BLaER1 treated with 17β-estradiol and CSF1 and Interleukin-3, amounts not matched to agents 10 nM and 100 nM (cell line): ENCODE measurements around the gene SUN1.

Source experiments
- H3K27ac ChIP-seq, 11 experiments: shearing (Covaris generic); formaldehyde crosslinking; 2 replicates each; pipeline ENCODE4 v1.8.1; 2022
- H3K27me3 ChIP-seq, 11 experiments: shearing (Covaris generic); formaldehyde crosslinking; 2 replicates each; pipeline ENCODE4 v1.8.1; 2022
- H3K36me3 ChIP-seq, 11 experiments: shearing (Covaris generic); formaldehyde crosslinking; 2 replicates each; pipeline ENCODE4 v1.8.1; 2022
- H3K4me1 ChIP-seq, 10 experiments: shearing (Covaris generic); formaldehyde crosslinking; 2 replicates each; pipeline ENCODE4 v1.8.1; 2022
- H3K4me2 ChIP-seq, 11 experiments: shearing (Covaris generic); formaldehyde crosslinking; 2 replicates each; pipeline ENCODE4 v1.8.1; 2022
- H3K4me3 ChIP-seq, 10 experiments: shearing (Covaris generic); formaldehyde crosslinking; 2 replicates each; pipeline ENCODE4 v1.8.1; 2022
- H3K9ac ChIP-seq, 11 experiments: shearing (Covaris generic); formaldehyde crosslinking; 2 replicates each; pipeline ENCODE4 v1.8.1; 2022
- H3K9me3 ChIP-seq, 11 experiments: shearing (Covaris generic); formaldehyde crosslinking; replicated peaks in 1 of 11; 2 replicates each; pipeline ENCODE4 v1.8.1; 2022
- H4K20me1 ChIP-seq, 11 experiments: shearing (Covaris generic); formaldehyde crosslinking; 2 replicates each; pipeline ENCODE4 v1.8.1; 2022
- Cebpa-rat ChIP-seq, 11 experiments: shearing (Covaris generic); IDR thresholded peaks; 2 replicates each; pipeline ENCODE4 v1.8.1; 2022

Gene SUN1

DNA sequence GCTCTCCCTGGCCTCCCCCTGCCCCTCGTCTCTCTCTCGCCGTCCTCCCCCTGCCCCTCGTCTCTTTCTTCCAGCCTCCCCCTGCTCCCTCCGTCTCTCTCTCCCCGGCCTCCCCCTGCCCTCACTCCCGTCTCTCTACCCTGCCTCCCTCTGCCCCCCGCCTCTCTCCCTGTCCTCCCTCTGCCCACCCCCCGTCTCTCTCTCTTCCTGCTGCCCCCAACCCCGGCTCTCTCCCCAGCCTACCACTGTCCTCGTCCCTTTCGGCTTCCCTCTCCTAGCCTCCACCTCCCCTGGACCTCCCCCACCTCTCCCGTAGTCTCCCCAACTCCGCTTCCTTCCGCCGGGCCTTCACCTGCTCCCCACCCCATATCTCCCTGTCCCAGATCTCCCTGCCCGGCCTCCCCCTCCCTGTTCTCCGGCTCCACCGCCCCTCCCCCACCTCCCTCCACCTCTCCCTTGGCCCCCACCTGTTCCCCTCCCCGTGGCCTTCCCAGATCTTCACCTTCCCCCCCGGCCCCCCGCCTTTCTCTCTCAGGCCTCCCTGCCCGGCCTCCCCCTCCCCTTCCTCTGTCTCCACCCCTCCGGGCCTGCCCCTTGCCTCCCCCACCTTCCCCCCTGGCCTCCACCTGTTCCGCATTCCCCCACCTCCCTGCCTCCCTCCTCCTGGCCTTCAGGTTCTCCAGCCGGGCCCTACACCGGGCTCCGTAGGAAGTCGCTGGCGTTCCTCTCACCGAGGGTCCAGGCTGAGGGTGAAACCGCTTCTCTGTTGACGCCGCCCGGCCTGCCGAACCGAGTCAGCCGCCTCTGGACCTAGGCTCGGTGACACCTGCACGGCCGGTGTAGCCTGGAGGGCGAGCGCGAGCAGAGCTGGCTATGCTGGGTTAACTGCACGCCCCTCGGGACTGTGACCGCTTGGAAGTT, 45.3 kb downstream of the SUN1 start:
- Histone ChIP-seq H3K27me3 (no peaks in the 10 kb centered on the region), H3K4me1 (peaks cover 57 to 70% (median 67%) of the 10 kb centered on the region in 10 experiments), H4K20me1 (peaks cover 46 to 55% (median 47%) of the 10 kb centered on the region in 11 experiments), H3K9me3 (peaks cover 0 to 4% (median 0%) of the 10 kb centered on the region in 11 experiments; a peak in 2 of 22 replicates), H3K9ac (peak overlapping the region; percentile 88 to 98 (median 90)), H3K36me3 (peaks cover 22 to 70% (median 59%) of the 10 kb centered on the region in 11 experiments), H3K27ac (peak overlapping the region; percentile 72 to 89 (median 87)), H3K4me3 (peak overlapping the region; percentile 80 to 98 (median 94)), H3K4me2 (peak overlapping the region; percentile 91 to 98 (median 95))
- TF ChIP-seq Cebpa-rat (IDR thresholded peaks at IDR 0.05), result no peak

- H4K20me1 ChIP-seq, result peaks cover 61 to 70% (median 62%) of the 10 kb centered on the region in 11 experiments
- peak overlapping the region; percentile 66 to 92 (median 81); a peak in 19 of 22 replicates for H3K9ac ChIP-seq
- no peak overlapping the region for H3K27ac ChIP-seq
- no peak for TF ChIP-seq Cebpa-rat (IDR thresholded peaks at IDR 0.05)
- peak overlapping the region; percentile 91 to 98 (median 95) for H3K4me2 ChIP-seq
- no peaks in the 10 kb centered on the region for H3K27me3 ChIP-seq
- peaks cover 30 to 69% (median 56%) of the 10 kb centered on the region in 11 experiments; a peak in 21 of 22 replicates for H3K36me3 ChIP-seq
- peak overlapping the region in 8 of 10 experiments; percentile 16 to 97 (median 90); a peak in 9 of 20 replicates for H3K4me3 ChIP-seq
- peaks cover 64 to 70% (median 68%) of the 10 kb centered on the region in 10 experiments for H3K4me1 ChIP-seq
- no peaks in the 10 kb centered on the region for H3K9me3 ChIP-seq
Measured at GRCh38 chr7:879093-879492, 46.8 kb downstream of the SUN1 start.

GRCh38 chr7:879706-880105, 47.4 kb downstream of the SUN1 start:
- TF ChIP-seq Cebpa-rat (IDR thresholded peaks at IDR 0.05), result no peak
- Histone ChIP-seq H3K4me1 (peaks cover 64 to 72% (median 69%) of the 10 kb centered on the region in 10 experiments), H3K36me3 (peaks cover 30 to 71% (median 53%) of the 10 kb centered on the region in 11 experiments; a peak in 21 of 22 replicates), H3K4me2 (peak overlapping the region; percentile 91 to 98 (median 95)), H3K9me3 (no peaks in the 10 kb centered on the region), H3K9ac (peak overlapping the region in 8 of 11 experiments; percentile 11 to 92 (median 80); a peak in 10 of 22 replicates), H3K27me3 (no peaks in the 10 kb centered on the region), H3K4me3 (no peak overlapping the region), H4K20me1 (peaks cover 67 to 76% (median 68%) of the 10 kb centered on the region in 11 experiments), H3K27ac (no peak overlapping the region)

DNA sequence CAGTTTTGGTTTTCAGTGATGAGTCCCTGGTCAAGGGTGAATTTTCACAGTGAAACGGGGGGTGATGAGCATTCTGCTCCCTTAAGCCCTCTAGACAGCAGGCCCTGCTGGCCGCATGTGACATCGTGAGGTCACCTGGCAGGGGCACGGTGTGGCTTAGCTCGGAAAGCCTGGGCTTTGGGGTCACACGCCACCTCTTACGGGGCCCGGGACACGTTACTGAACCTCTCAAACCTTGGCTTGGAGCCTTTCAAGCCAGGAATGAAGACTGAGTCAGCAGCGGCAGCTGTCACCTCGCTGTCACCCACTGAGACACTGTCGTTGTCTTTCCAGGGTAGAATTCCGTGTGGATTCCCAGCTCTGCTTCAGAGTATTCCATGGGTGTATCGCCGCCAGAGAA, 48.2 kb downstream of the SUN1 start:
- peaks cover 30 to 69% (median 47%) of the 10 kb centered on the region in 11 experiments; a peak in 21 of 22 replicates for H3K36me3 ChIP-seq
- no peaks in the 10 kb centered on the region for H3K9me3 ChIP-seq
- H4K20me1 ChIP-seq, result peaks cover 74 to 84% (median 76%) of the 10 kb centered on the region in 11 experiments
- H3K4me2 ChIP-seq, result peak overlapping the region in 5 of 11 experiments; percentile 24 to 97 (median 94); a peak in 4 of 22 replicates
- H3K4me3 ChIP-seq, result no peak overlapping the region
- TF ChIP-seq Cebpa-rat (IDR thresholded peaks at IDR 0.05), result no peak
- H3K4me1 ChIP-seq, result peaks cover 57 to 72% (median 69%) of the 10 kb centered on the region in 10 experiments
- H3K27me3 ChIP-seq, result no peaks in the 10 kb centered on the region
- H3K27ac ChIP-seq, result no peak overlapping the region
- peak overlapping the region in 5 of 11 experiments; percentile 7 to 82 (median 20); a peak in 2 of 22 replicates for H3K9ac ChIP-seq

DNA sequence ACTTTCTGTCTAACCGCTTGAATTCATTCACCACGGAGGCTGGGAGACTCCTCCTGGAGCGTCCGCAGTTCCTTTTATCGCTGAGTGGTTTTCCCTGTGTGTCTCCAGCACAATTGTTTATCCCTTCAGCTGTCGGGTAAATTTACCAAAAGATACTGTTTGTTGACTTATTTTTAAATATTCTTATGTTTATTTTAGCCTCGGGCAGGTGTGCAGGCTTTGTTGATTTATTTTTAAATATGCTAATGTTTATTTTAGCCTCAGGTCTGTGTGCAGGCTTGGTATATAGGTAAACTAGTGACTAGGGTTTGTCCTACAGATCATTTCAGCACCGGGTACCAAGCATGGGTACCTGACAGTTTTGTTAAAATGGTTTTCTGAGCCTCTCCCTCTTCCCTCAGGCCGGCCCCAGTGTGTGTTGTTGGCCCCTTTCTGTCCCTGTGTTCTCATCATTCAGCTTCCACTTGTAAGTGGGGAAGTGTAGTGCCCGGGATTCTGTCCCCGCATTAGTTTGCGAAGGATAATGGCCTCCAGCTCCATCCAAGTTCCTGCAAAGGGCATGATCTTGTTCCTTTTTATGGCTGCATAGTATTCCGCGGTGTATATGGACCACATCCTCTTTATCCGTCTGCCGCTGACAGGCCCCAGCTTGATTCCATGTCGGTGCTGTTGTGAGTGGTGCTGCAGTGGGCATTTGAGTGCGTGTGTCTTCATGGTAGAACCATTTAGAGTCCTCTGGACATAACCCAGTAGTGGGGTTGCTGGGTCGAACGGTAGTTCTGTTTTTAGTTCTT, 49.4 kb downstream of the SUN1 start:
- 0 out of 22 replicates have a peak overlapping the region, but pooled peaks of 2 of the 11 experiments have one; percentile 18 to 25 for H3K4me2 ChIP-seq
- H3K27me3 ChIP-seq, result no peaks in the 10 kb centered on the region
- H3K4me3 ChIP-seq, result no peak overlapping the region
- no peak overlapping the region for H3K27ac ChIP-seq
- no peak for TF ChIP-seq Cebpa-rat (IDR thresholded peaks at IDR 0.05)
- H4K20me1 ChIP-seq, result peaks cover 86 to 95% (median 88%) of the 10 kb centered on the region in 11 experiments
- no peaks in the 10 kb centered on the region for H3K9me3 ChIP-seq
- peaks cover 38 to 76% (median 56%) of the 10 kb centered on the region in 11 experiments for H3K36me3 ChIP-seq
- no peak overlapping the region for H3K9ac ChIP-seq
- H3K4me1 ChIP-seq, result peaks cover 52 to 78% (median 75%) of the 10 kb centered on the region in 10 experiments

GRCh38 chr7:882336-883035, 50.2 kb downstream of the SUN1 start:
- H3K4me3 ChIP-seq, result no peak overlapping the region
- peaks cover 61 to 87% (median 84%) of the 10 kb centered on the region in 10 experiments for H3K4me1 ChIP-seq
- peak overlapping the region in 7 of 11 experiments; percentile 7 to 38 (median 18); a peak in 6 of 22 replicates for H3K4me2 ChIP-seq
- H4K20me1 ChIP-seq, result peaks cover 95 to 98% (median 96%) of the 10 kb centered on the region in 11 experiments
- H3K9ac ChIP-seq, result peak overlapping the region in 5 of 11 experiments; percentile 7 to 44 (median 32); a peak in 7 of 22 replicates
- no peak overlapping the region for H3K27ac ChIP-seq
- H3K9me3 ChIP-seq, result no peaks in the 10 kb centered on the region
- TF ChIP-seq Cebpa-rat (IDR thresholded peaks at IDR 0.05), result no peak
- peaks cover 47 to 85% (median 64%) of the 10 kb centered on the region in 11 experiments for H3K36me3 ChIP-seq
- no peaks in the 10 kb centered on the region for H3K27me3 ChIP-seq

DNA sequence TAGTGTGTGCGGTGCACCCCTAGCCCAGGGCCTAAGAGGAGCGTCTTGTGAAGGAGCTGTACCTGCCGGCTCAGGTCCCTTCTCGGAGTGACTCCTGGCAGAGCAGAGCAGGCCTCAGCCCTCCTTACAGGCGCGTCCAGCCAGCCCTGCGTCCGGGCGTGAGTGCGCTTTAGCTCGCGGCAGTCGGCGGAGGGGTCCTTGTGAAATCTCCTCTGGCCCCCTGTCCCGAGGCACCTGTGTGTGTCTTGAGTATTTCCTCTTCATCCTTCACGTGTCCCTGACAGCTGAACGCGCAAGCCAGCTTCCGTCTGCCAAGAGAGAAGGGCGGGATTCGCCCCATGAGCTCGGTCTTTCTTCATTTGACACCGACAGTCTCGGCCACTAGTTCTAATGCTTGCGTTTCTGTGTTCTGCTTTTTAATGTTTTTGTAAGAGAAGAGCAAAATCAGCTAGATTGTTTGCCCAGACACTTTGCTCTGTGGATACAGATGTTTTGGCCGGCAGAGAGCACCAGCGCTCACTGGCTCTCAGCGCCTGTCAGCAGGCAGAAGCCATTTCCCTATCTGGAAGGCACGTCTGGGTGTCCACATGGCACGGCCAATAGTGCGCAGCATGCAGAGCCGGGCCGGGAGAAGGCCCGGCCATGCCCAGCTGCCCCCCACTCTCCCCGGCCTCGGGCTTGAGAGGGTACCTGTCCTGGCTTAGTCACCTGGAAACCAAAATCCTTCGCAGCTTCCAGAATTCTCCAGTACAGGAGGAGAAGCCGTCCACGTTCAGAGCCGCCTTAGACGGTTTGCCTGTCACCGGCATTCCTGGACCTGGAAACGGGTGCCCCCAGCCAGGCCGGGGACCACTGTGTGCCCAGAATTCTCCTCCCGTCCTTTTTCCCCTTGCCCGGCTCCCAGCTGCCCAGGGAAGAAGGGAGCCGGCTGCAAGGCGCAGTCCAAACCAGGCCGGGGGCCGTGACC, 51.1 kb downstream of the SUN1 start:
- H3K9ac ChIP-seq, result peak overlapping the region in 7 of 11 experiments; percentile 7 to 44 (median 23); a peak in 9 of 22 replicates
- no peak overlapping the region for H3K4me3 ChIP-seq
- H3K27me3 ChIP-seq, result no peaks in the 10 kb centered on the region
- peak overlapping the region in 3 of 11 experiments; percentile 16 to 28 (median 22); a peak in 2 of 22 replicates for H3K27ac ChIP-seq
- no peaks in the 10 kb centered on the region for H3K9me3 ChIP-seq
- peaks cover 52 to 93% (median 73%) of the 10 kb centered on the region in 11 experiments for H3K36me3 ChIP-seq
- peaks cover 61 to 90% (median 87%) of the 10 kb centered on the region in 10 experiments for H3K4me1 ChIP-seq
- H3K4me2 ChIP-seq, result peak overlapping the region; percentile 5 to 77 (median 18); a peak in 9 of 22 replicates
- no peak for TF ChIP-seq Cebpa-rat (IDR thresholded peaks at IDR 0.05)
- H4K20me1 ChIP-seq, result peaks cover 97 to 100% (median 99%) of the 10 kb centered on the region in 11 experiments
